H54 (cell line): ENCODE results near the gene TMC3.

ENCODE experiments used
- DNase-seq: peaks from one replicate; pipeline ENCODE4 v3.0.0; 2011; ENCODE audit warnings: low spot score, mixed read lengths; ENCODE audit not compliant: insufficient read length
- FAIRE-seq: peaks from 3 replicates; lab custom pipeline; 2011; peaks lifted over from hg19 to GRCh38; lab: Jason Lieb, UNC
- POLR2A ChIP-seq: IDR thresholded peaks from 2 replicates; pipeline ENCODE4 v1.6.1; 2011; ENCODE audit warnings: low read depth, mild to moderate bottlenecking, low read length

The TMC3 gene

GRCh38 chr15:81398910-81399551, 25.0 kb upstream of the TMC3 start:
- FAIRE-seq: no peak
- no peak for TF ChIP-seq POLR2A
- no peak for DNase-seq

- DNase-seq (no peak), FAIRE-seq (no peak)
- no peak for TF ChIP-seq POLR2A
These were observed 24.4 kb upstream of the TMC3 start for GRCh38 chr15:81398456-81398855.

DNA sequence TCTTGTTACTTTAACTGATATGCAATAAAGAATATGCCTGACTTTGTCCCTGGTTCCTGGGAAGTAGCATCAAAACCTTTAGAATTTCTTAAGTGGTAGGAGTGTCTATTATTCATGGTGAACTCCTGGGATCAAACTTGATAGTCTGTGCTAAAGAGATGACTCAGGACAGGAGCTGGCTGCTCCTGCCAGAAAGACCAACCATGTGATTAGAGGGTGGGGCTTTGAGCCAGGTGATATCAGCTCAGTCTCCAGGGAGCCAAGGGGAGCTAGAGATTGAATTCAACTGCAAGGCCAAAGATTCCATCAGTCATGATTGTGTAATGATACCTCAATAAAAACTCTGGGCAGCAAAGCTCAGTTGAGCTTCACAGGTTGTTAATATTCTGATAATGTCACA, 20.6 kb upstream of the TMC3 start:
- no peak for FAIRE-seq
- no peak for DNase-seq
- TF ChIP-seq POLR2A: no peak

GRCh38 chr15:81391657-81392056, 17.6 kb upstream of the TMC3 start:
- no peak for TF ChIP-seq POLR2A
- DNase-seq (no peak), FAIRE-seq (no peak)

GRCh38 chr15:81388436-81388770, 14.4 kb upstream of the TMC3 start:
- no peak for TF ChIP-seq POLR2A
- no peak for FAIRE-seq
- no peak for DNase-seq

GRCh38 chr15:81387621-81388435, 13.8 kb upstream of the TMC3 start:
- FAIRE-seq (no peak), DNase-seq (no peak)
- no peak for TF ChIP-seq POLR2A

DNA sequence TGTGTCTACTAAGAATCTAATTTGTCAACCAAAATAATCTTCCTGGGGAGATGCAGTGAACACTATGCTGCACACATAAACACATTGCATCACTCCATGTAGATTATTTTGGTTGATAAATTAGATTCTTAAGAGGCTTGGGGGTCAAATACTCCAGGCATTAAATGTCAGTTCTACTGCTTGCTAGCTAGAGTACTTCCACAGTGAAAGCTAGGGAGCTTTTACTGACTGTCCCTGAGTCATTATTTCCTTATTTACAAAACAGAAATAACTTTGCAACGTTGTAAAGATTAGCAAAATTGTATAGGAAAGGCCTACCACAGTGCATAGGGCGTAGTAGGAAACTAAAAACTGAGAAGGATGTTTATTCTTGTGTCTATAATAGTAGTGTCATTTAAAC, 12.9 kb upstream of the TMC3 start:
- DNase-seq (no peak), FAIRE-seq (no peak)
- no peak for TF ChIP-seq POLR2A

- FAIRE-seq (no peak), DNase-seq (no peak)
- no peak for TF ChIP-seq POLR2A
These were observed 11.7 kb upstream of the TMC3 start for GRCh38 chr15:81385721-81386076.

GRCh38 chr15:81384891-81385720, 11.1 kb upstream of the TMC3 start:
- DNase-seq (no peak), FAIRE-seq (no peak)
- no peak for TF ChIP-seq POLR2A

- no peak for TF ChIP-seq POLR2A
- FAIRE-seq: no peak
These were observed 7.7 kb upstream of the TMC3 start for GRCh38 chr15:81381720-81382119.

GRCh38 chr15:81380668-81381067, 6.7 kb upstream of the TMC3 start:
- TF ChIP-seq POLR2A: no peak
- FAIRE-seq (no peak), DNase-seq (no peak)

More at GRCh38 chr15:81381720-81382119, 7.7 kb upstream of the TMC3 start:
- no peak for DNase-seq

- FAIRE-seq (no peak), DNase-seq (no peak)
- no peak for TF ChIP-seq POLR2A
These were observed 6.2 kb upstream of the TMC3 start for GRCh38 chr15:81380203-81380602.

- no peak for FAIRE-seq
- DNase-seq: no peak
- TF ChIP-seq POLR2A: no peak
These were observed 5.3 kb upstream of the TMC3 start for GRCh38 chr15:81379269-81379668.

DNA sequence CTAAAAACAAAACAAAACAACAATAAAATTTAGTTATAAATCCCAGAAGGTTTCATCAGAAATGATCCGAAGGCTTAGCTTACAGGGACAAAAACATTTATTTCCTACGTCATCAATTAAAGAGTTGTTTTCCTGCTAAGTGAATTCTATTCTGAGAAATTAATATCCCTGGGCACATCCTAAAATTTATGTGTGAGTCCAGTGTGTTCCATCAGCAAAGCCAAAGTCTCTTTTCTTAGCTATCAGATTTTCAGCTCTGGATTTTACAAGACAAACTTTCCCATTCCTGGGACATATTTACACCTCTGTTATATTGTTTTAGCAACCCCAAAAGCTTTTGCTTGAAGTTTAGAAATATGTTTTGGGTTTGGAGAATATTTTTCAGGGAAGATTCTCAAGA, 4.4 kb upstream of the TMC3 start:
- no peak for FAIRE-seq

More for the DNA sequence above, 4.4 kb upstream of the TMC3 start:
- no peak for DNase-seq
- no peak for TF ChIP-seq POLR2A
